NB4 (cell line): Measurements from ENCODE around the gene SNX19.

Experiments used
- MYC ChIP-seq: IDR thresholded peaks from 2 replicates; pipeline ENCODE4 v1.6.1; 2011; ENCODE audit warnings: low read depth, low read length
- POLR2A ChIP-seq: IDR thresholded peaks from 2 replicates; pipeline ENCODE4 v1.6.1; 2011; ENCODE audit warnings: mild to moderate bottlenecking; ENCODE audit not compliant: insufficient read length; ENCODE audit errors: extremely low read depth
- TF ChIP-seq, protein P1 (sequence below): IDR thresholded peaks from one replicate; pipeline ENCODE4 v1.5.1; 2012; ENCODE audit warnings: low read depth, low read length

DNA sequence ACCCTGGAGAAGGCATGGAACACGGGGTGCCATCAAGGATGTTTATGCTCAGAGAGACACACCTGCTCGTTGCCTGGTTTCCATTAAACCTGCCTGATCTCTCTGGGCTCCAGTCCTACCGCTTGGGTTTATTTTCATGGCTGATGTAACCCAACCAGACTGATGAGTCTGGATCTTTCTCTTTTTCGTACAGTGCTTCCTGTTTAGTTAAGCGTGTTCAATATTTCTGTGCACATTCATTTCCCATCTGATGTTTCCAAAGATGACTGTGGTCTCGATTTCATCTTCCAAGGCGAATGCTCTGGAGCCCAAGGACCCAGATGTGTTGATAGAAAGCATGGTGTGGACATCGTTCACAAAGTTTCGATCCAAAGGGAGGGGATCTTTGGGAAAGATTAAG lies 84.3 kb downstream of the SNX19 start:
- TF ChIP-seq POLR2A = no peak
- TF ChIP-seq, protein P1, sequence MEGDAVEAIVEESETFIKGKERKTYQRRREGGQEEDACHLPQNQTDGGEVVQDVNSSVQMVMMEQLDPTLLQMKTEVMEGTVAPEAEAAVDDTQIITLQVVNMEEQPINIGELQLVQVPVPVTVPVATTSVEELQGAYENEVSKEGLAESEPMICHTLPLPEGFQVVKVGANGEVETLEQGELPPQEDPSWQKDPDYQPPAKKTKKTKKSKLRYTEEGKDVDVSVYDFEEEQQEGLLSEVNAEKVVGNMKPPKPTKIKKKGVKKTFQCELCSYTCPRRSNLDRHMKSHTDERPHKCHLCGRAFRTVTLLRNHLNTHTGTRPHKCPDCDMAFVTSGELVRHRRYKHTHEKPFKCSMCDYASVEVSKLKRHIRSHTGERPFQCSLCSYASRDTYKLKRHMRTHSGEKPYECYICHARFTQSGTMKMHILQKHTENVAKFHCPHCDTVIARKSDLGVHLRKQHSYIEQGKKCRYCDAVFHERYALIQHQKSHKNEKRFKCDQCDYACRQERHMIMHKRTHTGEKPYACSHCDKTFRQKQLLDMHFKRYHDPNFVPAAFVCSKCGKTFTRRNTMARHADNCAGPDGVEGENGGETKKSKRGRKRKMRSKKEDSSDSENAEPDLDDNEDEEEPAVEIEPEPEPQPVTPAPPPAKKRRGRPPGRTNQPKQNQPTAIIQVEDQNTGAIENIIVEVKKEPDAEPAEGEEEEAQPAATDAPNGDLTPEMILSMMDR = no peak
- TF ChIP-seq MYC = no peak
